Tibial nerve (tissue), 4 donors: ENCODE measurements around the gene S100A4. TPM values are rescaled to one million over a fixed set of nuclear protein-coding genes. Genes with fewer than 3 reads are reported as not detected.
A peak's percentile ranks its signal among the peaks of the same experiment; 100 is the strongest.
"Not testable (repeated sequence)": the region's sequence is repeated elsewhere in the genome, so short reads cannot be mapped to it uniquely, and the experiment has no call there.

Experiments used
- DNase-seq, 2 donors: peaks; one replicate each; pipeline ENCODE4 v3.0.0-alpha.2; 2019; ENCODE audit warnings: low spot score in 2 of 2
- H3K27ac ChIP-seq, 4 donors: fragments of 200-600 bp; sonication (generic) in 3 of 4; one replicate each; pipeline ENCODE4 v1.5.1; 2017 to 2019; ENCODE audit warnings: mild to moderate bottlenecking in 1 of 4
- H3K27me3 ChIP-seq, 2 donors: fragments of 200-600 bp; sonication (generic) in 1 of 2; one replicate each; pipeline versions ENCODE4 v1.5.1 to v1.6.0; 2017 to 2019
- H3K36me3 ChIP-seq, 3 donors: fragments of 200-600 bp; sonication (generic); one replicate each; pipeline ENCODE4 v1.5.1; 2018 to 2019
- H3K4me1 ChIP-seq, 4 donors: fragments of 200-600 bp; sonication (generic) in 3 of 4; one replicate each; pipeline ENCODE4 v1.5.1; 2017 to 2019
- H3K4me3 ChIP-seq, 4 donors: fragments of 200-600 bp; sonication (generic) in 3 of 4; one replicate each; pipeline ENCODE4 v1.5.1; 2017 to 2019; ENCODE audit warnings: mild to moderate bottlenecking in 1 of 4, moderate library complexity in 1 of 4
- H3K9me3 ChIP-seq, 4 donors: fragments of 200-600 bp; sonication (generic) in 3 of 4; one replicate each; pipeline ENCODE4 v1.5.1; 2017 to 2019
- EP300 ChIP-seq, 2 donors: sonication (generic); formaldehyde crosslinking; IDR thresholded peaks; one replicate each; pipeline ENCODE4 v1.6.1; 2017; ENCODE audit warnings: antibody characterized with exemption in 2 of 2, mild to moderate bottlenecking in 1 of 2
- POLR2A ChIP-seq, 2 donors: fragments of 450-650 bp; IDR thresholded peaks; one replicate each; pipeline ENCODE4 v1.6.1; 2017; ENCODE audit warnings: antibody characterized with exemption in 2 of 2, mild to moderate bottlenecking in 2 of 2, moderate library complexity in 2 of 2
- WGBS, 2 donors: methylation state at CpG; one replicate each; pipeline ENCODE4 v1.1.5; 2018; 5-methylcytosine and 5-hydroxymethylcytosine counted together
- total RNA-seq, 4 donors: library from RNA; depleted of rRNA; stranded (reverse); fragments of >200 nt; gene quantifications; one replicate each; pipeline ENCODE4 v1.1.0, GENCODE V29; 2016
- TF ChIP-seq, protein P1 (sequence below), 5 experiments: fragments of 200-600 bp in 3 of 5; fragments of 450-650 bp in 2 of 5; sonication (generic) in 3 of 5; IDR thresholded peaks; one replicate each; pipeline ENCODE4 v1.5.1; 2016 to 2019; ENCODE audit warnings: antibody characterized with exemption in 5 of 5, mild to moderate bottlenecking in 3 of 5, moderate library complexity in 2 of 5

S100A4 gene
- 100 to 1,000 TPM; 398 to 439 (median 420) TPM for total RNA-seq

DNA sequence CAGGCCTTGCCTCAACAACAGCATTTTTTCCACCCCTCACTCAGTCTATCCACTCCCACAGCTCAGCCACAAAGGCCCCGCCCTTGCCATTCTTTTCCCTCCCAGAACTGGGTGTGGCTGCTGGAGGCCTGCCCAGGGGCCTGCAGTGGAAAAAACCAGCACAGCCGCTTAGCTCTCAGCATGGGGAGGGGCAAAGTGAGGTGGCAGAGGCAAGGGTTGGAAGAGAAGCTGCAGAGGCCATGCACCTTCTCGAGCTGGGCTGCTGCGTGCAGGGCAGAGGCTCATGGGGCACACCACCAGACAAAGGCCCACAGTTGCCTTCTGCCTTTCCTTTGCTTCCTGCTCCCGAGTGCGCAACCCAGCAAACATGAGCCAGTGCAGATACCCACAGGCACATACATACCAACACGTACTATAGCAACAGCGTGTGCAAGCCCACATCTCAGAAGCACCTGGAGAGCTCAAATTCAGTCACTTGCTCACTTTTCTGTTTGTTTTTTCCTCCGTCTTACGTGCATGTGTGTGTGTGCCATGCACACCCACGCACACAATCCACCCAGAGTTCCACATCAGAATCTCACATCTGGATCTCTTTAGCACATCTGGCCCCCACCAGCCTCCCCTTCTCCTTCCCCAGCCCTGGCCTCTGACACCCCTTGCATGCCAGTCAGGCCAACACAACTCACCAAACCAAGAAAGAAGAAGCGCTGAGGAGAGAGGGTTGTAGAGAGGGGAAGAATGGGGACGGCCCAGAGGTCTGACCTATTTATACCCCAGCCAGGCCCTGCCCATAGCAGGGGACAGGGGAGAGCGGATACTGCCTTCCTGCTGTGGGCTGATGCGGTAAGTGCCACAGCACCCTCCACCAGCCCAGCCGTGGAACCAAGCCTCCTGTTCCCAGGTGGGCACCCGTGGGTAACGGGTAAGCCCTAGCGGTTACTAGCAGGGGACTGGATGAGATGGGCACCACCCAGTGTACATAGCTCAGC is at the start of gene S100A4:
Gene S100A4, minus strand, starts transcription at position 740 of the 989 bp plus-strand sequence. CDS start 1,012 bp downstream, outside the sequence.
- peak; percentile 93 to 94 for DNase-seq
- H3K4me1 ChIP-seq, result peaks cover 0 to 100% (median 69%) of the 10 kb centered on the region in 4 donors
- peak within 1 kb of the TSS; percentile 21 to 47 (median 40) for H3K4me3 ChIP-seq
- no peaks in the 10 kb centered on the region for H3K36me3 ChIP-seq
- no peaks in the 10 kb centered on the region for H3K9me3 ChIP-seq
- peak within 1 kb of the TSS; percentile 63 to 97 (median 82) for H3K27ac ChIP-seq
- no peaks in the 10 kb centered on the region for H3K27me3 ChIP-seq
- TF ChIP-seq, protein P1, sequence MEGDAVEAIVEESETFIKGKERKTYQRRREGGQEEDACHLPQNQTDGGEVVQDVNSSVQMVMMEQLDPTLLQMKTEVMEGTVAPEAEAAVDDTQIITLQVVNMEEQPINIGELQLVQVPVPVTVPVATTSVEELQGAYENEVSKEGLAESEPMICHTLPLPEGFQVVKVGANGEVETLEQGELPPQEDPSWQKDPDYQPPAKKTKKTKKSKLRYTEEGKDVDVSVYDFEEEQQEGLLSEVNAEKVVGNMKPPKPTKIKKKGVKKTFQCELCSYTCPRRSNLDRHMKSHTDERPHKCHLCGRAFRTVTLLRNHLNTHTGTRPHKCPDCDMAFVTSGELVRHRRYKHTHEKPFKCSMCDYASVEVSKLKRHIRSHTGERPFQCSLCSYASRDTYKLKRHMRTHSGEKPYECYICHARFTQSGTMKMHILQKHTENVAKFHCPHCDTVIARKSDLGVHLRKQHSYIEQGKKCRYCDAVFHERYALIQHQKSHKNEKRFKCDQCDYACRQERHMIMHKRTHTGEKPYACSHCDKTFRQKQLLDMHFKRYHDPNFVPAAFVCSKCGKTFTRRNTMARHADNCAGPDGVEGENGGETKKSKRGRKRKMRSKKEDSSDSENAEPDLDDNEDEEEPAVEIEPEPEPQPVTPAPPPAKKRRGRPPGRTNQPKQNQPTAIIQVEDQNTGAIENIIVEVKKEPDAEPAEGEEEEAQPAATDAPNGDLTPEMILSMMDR (IDR thresholded peaks at IDR 0.05), result no peak
- TF ChIP-seq POLR2A (IDR thresholded peaks at IDR 0.05) (peak; percentile 21 to 69), EP300 (IDR thresholded peaks at IDR 0.05) (peak; percentile 85)
- 22 to 23% methylated on average over 17 to 19 of the region's 19 CpGs for WGBS, 2 donors

DNA sequence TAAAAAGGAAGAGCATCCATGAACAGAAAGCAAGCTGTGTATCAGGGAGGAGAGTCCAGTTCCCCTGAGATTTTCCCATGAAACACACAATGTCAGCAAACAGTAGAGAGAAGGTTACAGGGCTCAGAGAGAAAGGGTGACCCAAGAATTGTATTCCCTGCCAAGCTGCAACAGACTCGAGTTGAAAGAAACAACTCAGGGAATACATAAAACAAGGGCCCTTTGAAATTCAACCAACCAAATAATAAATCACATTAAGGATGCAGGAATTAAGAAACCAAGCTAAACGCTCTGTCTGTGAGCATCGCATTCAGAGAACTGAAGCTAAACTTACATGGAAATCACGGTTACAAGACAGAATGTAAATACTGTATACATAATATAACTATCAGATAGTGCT is 47.1 kb upstream of the S100A4 start:
- Histone ChIP-seq H3K4me1 (peaks cover 0 to 11% (median 4%) of the 10 kb centered on the region in 4 donors), H3K27ac (peak overlapping the region in 2 of 4 donors; percentile 49 to 78), H3K9me3 (no peaks in the 10 kb centered on the region), H3K36me3 (no peaks in the 10 kb centered on the region), H3K4me3 (no peak overlapping the region), H3K27me3 (no peaks in the 10 kb centered on the region)
- DNase-seq, result no peak
- TF ChIP-seq, protein P1 (IDR thresholded peaks at IDR 0.05), result no peak
- TF ChIP-seq POLR2A (IDR thresholded peaks at IDR 0.05), result no peak
- no peak for TF ChIP-seq EP300 (IDR thresholded peaks at IDR 0.05)
- WGBS, 2 donors, result 24 to 37% methylated on average over 4 of the region's 4 CpGs

DNA sequence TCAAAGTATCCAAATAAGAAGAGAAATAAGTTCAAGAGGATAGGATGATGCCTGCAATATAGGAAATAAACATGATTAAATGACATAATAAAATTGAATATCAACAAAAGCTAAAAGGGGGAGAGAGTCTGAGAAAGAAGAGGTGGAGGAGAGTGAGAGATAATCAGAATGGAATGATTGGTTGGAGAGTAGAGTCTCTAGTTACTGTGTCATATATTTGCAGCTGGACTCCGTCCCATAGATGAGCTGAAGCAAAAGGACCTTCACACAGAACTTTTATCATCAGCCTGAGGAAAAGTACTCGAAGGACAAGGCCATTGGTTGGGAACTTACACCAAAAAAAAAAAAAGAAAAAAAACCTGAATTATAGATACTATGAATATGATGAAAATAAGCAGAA is 42.9 kb upstream of the S100A4 start:
- Histone ChIP-seq H3K36me3 (no peaks in the 10 kb centered on the region), H3K27ac (no peak overlapping the region), H3K4me1 (peaks cover 0 to 11% (median 4%) of the 10 kb centered on the region in 4 donors), H3K9me3 (no peaks in the 10 kb centered on the region), H3K27me3 (no peaks in the 10 kb centered on the region), H3K4me3 (no peak overlapping the region)
- TF ChIP-seq, protein P1 (IDR thresholded peaks at IDR 0.05), result no peak
- DNase-seq, result no peak
- 78 to 83% methylated on average over 2 of the region's 2 CpGs for WGBS, 2 donors

DNA sequence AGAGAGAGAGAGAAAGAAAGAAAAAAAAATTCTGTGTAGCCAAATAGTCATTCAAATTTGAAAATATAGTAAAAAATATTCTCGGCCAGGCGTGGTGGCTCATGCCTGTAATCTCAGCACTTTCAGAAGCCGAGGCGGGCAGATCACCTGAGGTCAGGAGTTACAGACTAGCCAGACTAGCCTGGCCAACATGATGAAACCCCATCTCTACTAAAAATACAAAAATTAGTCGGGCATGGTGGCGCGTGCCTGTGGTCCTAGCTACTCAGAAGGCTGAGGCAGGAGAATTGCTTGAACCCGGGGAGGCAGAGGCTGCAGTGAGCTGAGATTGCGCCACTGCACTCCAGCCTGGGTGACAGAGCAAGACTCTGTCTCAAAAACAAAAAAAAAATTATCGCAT is 42.4 kb upstream of the S100A4 start:
- H3K27ac ChIP-seq, H3K9me3 ChIP-seq, H3K27me3 ChIP-seq, H3K4me1 ChIP-seq, H3K36me3 ChIP-seq, H3K4me3 ChIP-seq, DNase-seq: not testable (repeated sequence)
- WGBS, 2 donors, result 85 to 88% methylated on average over 10 of the region's 10 CpGs

DNA sequence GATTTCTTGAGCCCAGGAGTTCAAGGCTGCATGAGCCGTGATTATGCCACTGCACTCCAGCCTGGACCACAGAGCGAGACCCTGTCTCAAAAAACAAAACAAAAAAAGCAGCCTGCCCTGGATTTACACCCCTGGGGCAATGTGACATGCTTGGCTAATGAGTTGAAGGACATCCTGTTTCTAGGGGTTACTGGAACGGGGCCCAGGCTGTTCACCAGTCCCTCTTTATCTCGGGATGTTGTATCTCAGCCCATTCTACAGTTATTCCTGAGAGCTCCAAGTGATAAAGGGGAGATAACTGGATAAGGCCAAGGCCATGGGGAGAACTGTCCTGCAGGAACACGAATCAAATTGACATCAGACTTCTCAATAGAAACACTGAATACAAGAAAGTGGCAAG is 41.7 kb upstream of the S100A4 start:
- H3K27me3 ChIP-seq, result no peaks in the 10 kb centered on the region
- no peaks in the 10 kb centered on the region for H3K36me3 ChIP-seq
- peaks cover 0 to 4% (median under 1%) of the 10 kb centered on the region in 4 donors for H3K4me1 ChIP-seq
- 67 to 68% methylated on average over 5 of the region's 5 CpGs for WGBS, 2 donors
- H3K9me3 ChIP-seq, result no peaks in the 10 kb centered on the region
- H3K4me3 ChIP-seq, result no peak overlapping the region
- H3K27ac ChIP-seq, result no peak overlapping the region
- TF ChIP-seq EP300 (IDR thresholded peaks at IDR 0.05) (no peak), POLR2A (IDR thresholded peaks at IDR 0.05) (no peak)
- TF ChIP-seq, protein P1 (IDR thresholded peaks at IDR 0.05), result no peak
- DNase-seq, result no peak
